Testis (tissue), 2 donors: Measurements from ENCODE around the gene COL25A1.

ENCODE experiments used
- CTCF ChIP-seq, 3 experiments: fragments of 450-650 bp in 2 of 3; fragments of 200-600 bp in 1 of 3; sonication (generic) in 1 of 3; IDR thresholded peaks; one replicate each; pipeline ENCODE4 v1.5.1; 2016 to 2019; ENCODE audit warnings: antibody characterized with exemption in 3 of 3, mild to moderate bottlenecking in 2 of 3, moderate library complexity in 1 of 3
- POLR2A ChIP-seq: fragments of 450-650 bp; IDR thresholded peaks from one replicate; pipeline ENCODE4 v1.6.1; 2017; ENCODE audit warnings: antibody characterized with exemption, mild to moderate bottlenecking, moderate library complexity

GRCh38 chr4:108971473-108971872, 331.0 kb downstream of the COL25A1 start:
- TF ChIP-seq CTCF (IDR thresholded peaks at IDR 0.05) = no peak
- TF ChIP-seq POLR2A = no peak
